Mesendoderm (in vitro differentiated cells): ENCODE measurements around the gene ARHGEF11.
A peak's percentile ranks its signal among the peaks of the same experiment; 100 is the strongest.

Source experiments
- DNase-seq: peaks from one replicate; pipeline ENCODE4 v3.0.0; 2013
- H2AK5ac ChIP-seq: 2 replicates; pipeline ENCODE4 v1.6.1; 2013; ENCODE audit warnings: low read length, inconsistent platforms
- H2BK120ac ChIP-seq: 2 replicates; pipeline ENCODE4 v1.6.1; 2013; ENCODE audit warnings: low read depth, mild to moderate bottlenecking, low read length, moderate library complexity, mixed read lengths
- H2BK15ac ChIP-seq: replicated peaks from 2 replicates; pipeline ENCODE4 v1.6.1; 2013; ENCODE audit warnings: low read depth, mild to moderate bottlenecking, moderate library complexity
- H2BK5ac ChIP-seq: 2 replicates; pipeline ENCODE4 v1.6.1; 2013; ENCODE audit warnings: low read length, inconsistent platforms
- H3K18ac ChIP-seq: 2 replicates; pipeline ENCODE4 v1.6.1; 2013; ENCODE audit warnings: mild to moderate bottlenecking, low read length, mixed read lengths
- H3K23ac ChIP-seq: one replicate; pipeline ENCODE4 v1.6.1; 2013; ENCODE audit warnings: low read length
- H3K27ac ChIP-seq: 2 replicates; pipeline ENCODE4 v1.5.1; 2013; ENCODE audit warnings: low read depth, mild to moderate bottlenecking, inconsistent platforms, low read length, moderate library complexity
- H3K27me3 ChIP-seq: 2 replicates; pipeline ENCODE4 v1.6.1; 2013; ENCODE audit warnings: low read length, control low read depth, mild to moderate bottlenecking, inconsistent platforms; ENCODE audit not compliant: insufficient read depth, poor library complexity
- H3K36me3 ChIP-seq: 2 replicates; pipeline ENCODE4 v1.6.1; 2013; ENCODE audit warnings: low read length, inconsistent platforms; ENCODE audit not compliant: control insufficient read depth, insufficient read depth
- H3K4ac ChIP-seq: one replicate; pipeline ENCODE4 v1.6.1; 2013; ENCODE audit warnings: low read depth, mild to moderate bottlenecking, low read length, moderate library complexity
- H3K4me1 ChIP-seq: 2 replicates; pipeline ENCODE4 v1.6.1; 2013; ENCODE audit warnings: low read depth, low read length, inconsistent platforms; ENCODE audit not compliant: control insufficient read depth
- H3K4me2 ChIP-seq: 2 replicates; pipeline ENCODE4 v1.6.1; 2013; ENCODE audit warnings: low read length
- H3K4me3 ChIP-seq: 2 replicates; pipeline ENCODE4 v1.5.1; 2013; ENCODE audit warnings: mild to moderate bottlenecking, low read length
- H3K56ac ChIP-seq: one replicate; pipeline ENCODE4 v1.6.1; 2013; ENCODE audit warnings: low read length
- H3K79me1 ChIP-seq: 2 replicates; pipeline ENCODE4 v1.6.1; 2013; ENCODE audit warnings: low read length, inconsistent platforms
- H3K79me2 ChIP-seq: 2 replicates; pipeline ENCODE4 v1.6.1; 2013; ENCODE audit warnings: mild to moderate bottlenecking, low read length; ENCODE audit not compliant: control insufficient read depth, insufficient read depth
- H3K9ac ChIP-seq: 2 replicates; pipeline ENCODE4 v1.6.1; 2013; ENCODE audit warnings: low read length, inconsistent platforms
- H4K5ac ChIP-seq: one replicate; pipeline ENCODE4 v1.6.1; 2013; ENCODE audit warnings: low read length
- H4K8ac ChIP-seq: one replicate; pipeline ENCODE4 v1.6.1; 2013; ENCODE audit warnings: low read depth, mild to moderate bottlenecking, control low read depth, low read length, moderate library complexity
- WGBS: extraction: QIAGEN DNeasy Blood & Tissue Kit; methylation state at CpG from one replicate; pipeline ENCODE4 v1.1.7; 2013; ENCODE audit warnings: low lambda C conversion rate, missing lambda C conversion rate; ENCODE audit not compliant: insufficient coverage; ENCODE audit errors: extremely low coverage; 5-methylcytosine and 5-hydroxymethylcytosine counted together

Gene ARHGEF11

DNA sequence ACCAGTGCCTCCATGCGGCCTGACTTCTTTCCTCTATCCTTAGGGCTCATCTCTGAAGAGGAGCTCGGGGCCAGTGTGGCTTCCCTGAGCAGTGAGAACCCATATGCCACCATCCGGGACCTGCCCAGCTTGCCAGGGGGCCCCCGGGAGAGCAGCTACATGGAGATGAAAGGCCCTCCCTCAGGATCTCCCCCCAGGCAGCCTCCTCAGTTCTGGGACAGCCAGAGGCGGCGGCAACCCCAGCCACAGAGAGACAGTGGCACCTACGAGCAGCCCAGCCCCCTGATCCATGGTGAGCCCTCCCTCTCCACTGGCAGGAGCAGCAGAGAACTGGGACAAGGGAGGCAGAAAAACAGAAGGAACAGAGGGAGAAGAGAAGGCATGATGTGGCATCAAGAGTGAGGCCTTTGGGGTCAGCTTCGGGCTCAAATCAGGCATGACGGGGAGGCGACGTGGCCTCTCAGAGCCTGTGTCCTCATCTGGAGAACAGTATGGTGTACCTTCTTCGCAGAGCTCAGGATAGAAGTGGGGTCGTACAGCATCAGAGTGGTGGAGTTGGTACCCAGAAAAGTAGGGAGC is 131.6 kb downstream of the ARHGEF11 start:
- Histone ChIP-seq H2BK5ac (no peak overlapping the region), H2AK5ac (no peak overlapping the region), H3K9ac (no peak overlapping the region), H3K4me1 (no peaks in the 10 kb centered on the region), H4K5ac (no peak overlapping the region), H3K79me1 (no peaks in the 10 kb centered on the region), H4K8ac (no peak overlapping the region), H3K4me2 (no peak overlapping the region), H2BK120ac (no peak overlapping the region), H3K18ac (no peak overlapping the region), H3K27ac (no peak overlapping the region), H3K23ac (no peak overlapping the region), H3K4ac (no peak overlapping the region), H3K36me3 (no peaks in the 10 kb centered on the region), H3K56ac (no peak overlapping the region), H3K4me3 (no peak overlapping the region), H2BK15ac (no peak overlapping the region), H3K27me3 (no peaks in the 10 kb centered on the region), H3K79me2 (no peaks in the 10 kb centered on the region)
- WGBS = no CpG with 5 or more reads among the region's 13 CpGs
- DNase-seq = no peak

- WGBS = no CpG with 5 or more reads among the region's 24 CpGs
- Histone ChIP-seq H4K8ac (no peak overlapping the region), H2AK5ac (no peak overlapping the region), H3K79me1 (no peaks in the 10 kb centered on the region), H3K18ac (no peak overlapping the region), H3K27me3 (no peaks in the 10 kb centered on the region), H3K4me3 (no peak overlapping the region), H3K4ac (no peak overlapping the region), H2BK120ac (no peak overlapping the region), H2BK15ac (no peak overlapping the region), H3K4me1 (no peaks in the 10 kb centered on the region), H3K27ac (no peak overlapping the region), H2BK5ac (no peak overlapping the region), H3K9ac (no peak overlapping the region), H3K23ac (no peak overlapping the region), H3K36me3 (no peaks in the 10 kb centered on the region), H3K56ac (peak overlapping the region; percentile 34), H4K5ac (no peak overlapping the region), H3K79me2 (no peaks in the 10 kb centered on the region), H3K4me2 (no peak overlapping the region)
- DNase-seq = peak; percentile 47
Measured at GRCh38 chr1:156912861-156913808, 132.4 kb downstream of the ARHGEF11 start.

DNA sequence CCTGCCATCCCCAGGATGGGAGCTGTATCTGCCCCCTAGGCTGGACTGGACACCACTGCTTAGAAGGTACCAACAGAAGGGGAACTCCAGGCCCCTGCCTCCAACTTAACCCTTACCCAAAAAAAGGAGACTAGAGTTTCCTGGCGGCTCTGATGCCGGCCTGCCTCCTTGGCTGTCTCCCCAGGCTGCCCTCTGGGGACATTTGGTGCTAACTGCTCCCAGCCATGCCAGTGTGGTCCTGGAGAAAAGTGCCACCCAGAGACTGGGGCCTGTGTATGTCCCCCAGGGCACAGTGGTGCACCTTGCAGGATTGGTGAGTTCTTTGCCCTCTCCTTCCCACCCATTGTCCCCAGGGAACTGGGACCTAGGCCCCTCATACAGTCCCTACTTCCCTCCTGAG is 133.2 kb downstream of the ARHGEF11 start:
- Histone ChIP-seq H3K18ac (no peak overlapping the region), H3K79me2 (no peaks in the 10 kb centered on the region), H4K8ac (no peak overlapping the region), H2BK5ac (no peak overlapping the region), H3K27me3 (no peaks in the 10 kb centered on the region), H3K36me3 (no peaks in the 10 kb centered on the region), H3K79me1 (no peaks in the 10 kb centered on the region), H3K4me3 (no peak overlapping the region), H2BK120ac (no peak overlapping the region), H3K4me2 (no peak overlapping the region), H3K9ac (no peak overlapping the region), H3K27ac (no peak overlapping the region), H2AK5ac (no peak overlapping the region), H3K23ac (no peak overlapping the region), H3K56ac (no peak overlapping the region), H3K4ac (no peak overlapping the region), H4K5ac (no peak overlapping the region), H2BK15ac (no peak overlapping the region), H3K4me1 (no peaks in the 10 kb centered on the region)
- WGBS = no CpG with 5 or more reads among the region's 2 CpGs
- DNase-seq = no peak

DNA sequence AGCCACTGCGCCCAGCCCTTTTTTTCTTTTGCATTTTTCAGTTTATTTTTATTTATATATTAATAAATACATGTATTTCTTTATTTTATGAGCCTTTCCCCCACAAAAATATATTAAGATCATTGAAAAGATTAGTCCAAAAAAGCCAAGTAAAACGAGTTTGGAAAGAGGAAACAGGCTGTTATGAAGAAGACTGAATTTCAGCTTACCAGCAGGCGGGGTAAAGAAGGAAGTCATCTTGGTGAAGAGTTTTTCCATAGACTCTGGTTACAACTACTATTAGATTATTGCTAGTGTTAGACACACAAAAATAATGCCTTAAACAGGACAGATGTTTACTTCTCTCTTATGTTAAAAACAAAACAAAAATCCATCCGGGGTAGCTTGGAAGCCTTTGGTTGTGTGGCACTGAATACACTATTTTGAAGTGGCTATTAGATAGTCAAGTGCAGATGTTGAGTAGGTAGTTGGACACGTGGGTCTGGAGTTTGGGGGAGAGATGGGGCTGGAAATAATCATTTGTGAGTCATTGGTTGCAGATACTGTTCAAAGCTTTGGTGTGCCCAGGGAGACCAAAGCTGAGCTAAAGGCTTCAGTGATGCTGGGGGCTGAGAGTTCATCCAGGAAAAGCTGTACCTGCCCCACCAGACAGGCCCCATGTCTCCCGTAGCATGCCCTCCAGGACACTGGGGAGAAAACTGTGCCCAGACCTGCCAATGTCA is 133.8 kb downstream of the ARHGEF11 start:
- H4K8ac ChIP-seq = no peak overlapping the region
- no peaks in the 10 kb centered on the region for H3K79me2 ChIP-seq
- no peak overlapping the region for H2AK5ac ChIP-seq
- no peaks in the 10 kb centered on the region for H3K79me1 ChIP-seq
- no peak overlapping the region for H3K4me2 ChIP-seq
- no peak overlapping the region for H2BK5ac ChIP-seq
- H3K27me3 ChIP-seq = no peaks in the 10 kb centered on the region
- no peak overlapping the region for H2BK120ac ChIP-seq
- no peak overlapping the region for H3K27ac ChIP-seq
- no peak overlapping the region for H3K4ac ChIP-seq
- no peak overlapping the region for H3K4me3 ChIP-seq
- H3K56ac ChIP-seq = no peak overlapping the region
- H3K18ac ChIP-seq = no peak overlapping the region
- H4K5ac ChIP-seq = no peak overlapping the region
- H3K4me1 ChIP-seq = no peaks in the 10 kb centered on the region
- no peak overlapping the region for H2BK15ac ChIP-seq
- H3K23ac ChIP-seq = no peak overlapping the region
- no peak for DNase-seq
- no peak overlapping the region for H3K9ac ChIP-seq
- WGBS = no CpG with 5 or more reads among the region's 6 CpGs
- no peaks in the 10 kb centered on the region for H3K36me3 ChIP-seq

DNA sequence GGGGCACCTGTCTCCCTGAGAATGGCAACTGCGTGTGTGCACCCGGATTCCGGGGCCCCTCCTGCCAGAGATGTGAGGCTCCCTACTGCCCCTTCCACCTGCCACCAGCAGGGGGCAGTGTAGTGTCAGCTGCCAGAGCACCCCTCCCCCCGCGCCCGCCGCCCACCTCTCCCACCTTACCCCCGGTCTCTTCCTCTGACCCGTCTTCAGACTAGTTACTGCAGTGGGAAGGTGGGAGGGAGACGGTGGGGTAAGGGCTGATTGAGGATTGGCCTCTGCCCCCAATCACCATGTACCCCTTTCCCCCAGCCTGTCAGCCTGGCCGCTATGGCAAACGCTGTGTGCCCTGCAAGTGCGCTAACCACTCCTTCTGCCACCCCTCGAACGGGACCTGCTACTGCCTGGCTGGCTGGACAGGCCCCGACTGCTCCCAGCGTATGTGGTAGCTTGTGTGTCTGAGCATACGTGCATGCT is 135.2 kb downstream of the ARHGEF11 start:
- DNase-seq = peak; percentile 55
- H2BK5ac ChIP-seq = no peak overlapping the region
- no peak overlapping the region for H2BK120ac ChIP-seq
- H3K4me1 ChIP-seq = no peaks in the 10 kb centered on the region
- peak overlapping the region; percentile 53 for H3K56ac ChIP-seq
- peak overlapping the region; percentile 36 for H3K4me2 ChIP-seq
- no peak overlapping the region for H3K18ac ChIP-seq
- H3K23ac ChIP-seq = no peak overlapping the region
- H3K4ac ChIP-seq = no peak overlapping the region
- H3K4me3 ChIP-seq = no peak overlapping the region
- no peak overlapping the region for H4K8ac ChIP-seq
- no peaks in the 10 kb centered on the region for H3K36me3 ChIP-seq
- no peak overlapping the region for H2BK15ac ChIP-seq
- H3K79me1 ChIP-seq = no peaks in the 10 kb centered on the region
- H2AK5ac ChIP-seq = no peak overlapping the region
- H3K79me2 ChIP-seq = no peaks in the 10 kb centered on the region
- H3K27ac ChIP-seq = no peak overlapping the region
- no peak overlapping the region for H3K9ac ChIP-seq
- WGBS = no CpG with 5 or more reads among the region's 18 CpGs
- H3K27me3 ChIP-seq = no peaks in the 10 kb centered on the region
- no peak overlapping the region for H4K5ac ChIP-seq
